ENCODE data around the gene RUVBL1.
"Not testable (repeated sequence)": the region's sequence is repeated elsewhere in the genome, so short reads cannot be mapped to it uniquely, and the experiment has no call there.

RUVBL1 gene

DNA sequence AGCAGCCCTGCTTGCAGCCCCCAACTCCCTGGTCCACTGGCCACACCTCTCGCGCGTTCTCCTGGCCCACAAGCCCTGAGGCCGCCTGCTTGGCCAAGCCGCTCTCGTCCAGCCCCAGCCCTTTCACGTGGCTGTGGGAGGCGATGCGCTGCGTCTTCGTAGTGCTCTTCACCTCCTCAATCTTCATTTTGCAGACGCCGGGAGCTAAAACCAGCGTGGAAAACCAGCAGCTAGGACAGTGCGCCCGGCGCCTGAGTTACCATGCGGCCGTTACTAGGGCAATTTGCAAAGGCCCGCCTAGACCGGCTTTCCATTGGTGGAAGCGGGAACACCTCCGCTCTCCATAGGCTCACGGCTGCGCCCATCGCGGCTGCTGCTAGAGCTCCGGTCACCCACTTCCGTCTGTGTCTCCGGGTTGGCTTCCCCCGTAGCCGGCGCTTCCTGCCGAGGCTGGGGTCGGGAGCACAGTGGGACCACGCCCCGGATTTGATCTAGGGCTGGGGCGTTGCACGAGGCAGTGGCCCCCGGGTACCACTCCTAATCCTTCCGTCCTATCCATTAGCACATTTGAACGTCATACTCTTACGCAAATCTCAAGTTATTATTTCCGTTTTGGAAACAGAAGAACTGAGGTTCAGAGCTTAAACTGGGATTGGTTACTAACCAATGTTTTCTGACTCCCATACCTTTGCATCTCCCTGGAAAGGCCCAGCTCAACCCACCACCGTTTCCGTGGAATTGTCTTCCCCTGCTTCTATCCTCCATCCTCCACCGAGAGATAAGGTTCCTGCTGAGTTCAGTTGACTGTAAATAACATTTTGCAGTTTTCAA is at the start of gene RUVBL1:
TSS of gene RUVBL1 (minus strand) at position 275 of the 831 bp plus-strand sequence. CDS start at position 187, 88 bp downstream.
- DNase-seq (ENCODE audit: low read depth, low spot score) = peak; percentile 98

DNA sequence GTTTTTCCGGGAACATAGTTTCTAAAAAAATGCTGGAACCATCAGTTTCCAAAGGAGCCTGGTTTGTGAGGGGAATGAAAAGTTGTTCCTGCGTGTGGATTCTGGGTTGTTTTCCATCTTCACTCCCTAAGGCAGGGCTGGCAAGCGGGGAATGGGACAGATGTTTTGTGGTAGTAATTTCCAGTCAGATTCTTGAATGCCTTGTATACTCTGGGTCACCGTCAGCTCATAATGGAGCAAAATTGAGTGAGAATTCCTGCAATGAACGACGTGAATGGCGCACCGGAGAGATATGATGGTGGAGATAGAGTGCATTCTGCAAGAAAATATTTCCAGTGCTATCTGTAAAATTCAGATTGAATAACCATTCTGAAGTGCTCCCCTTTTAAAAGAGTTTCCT is 49.6 kb upstream of the RUVBL1 start:
- DNase-seq (ENCODE audit: low read depth, low spot score) = no peak

DNA sequence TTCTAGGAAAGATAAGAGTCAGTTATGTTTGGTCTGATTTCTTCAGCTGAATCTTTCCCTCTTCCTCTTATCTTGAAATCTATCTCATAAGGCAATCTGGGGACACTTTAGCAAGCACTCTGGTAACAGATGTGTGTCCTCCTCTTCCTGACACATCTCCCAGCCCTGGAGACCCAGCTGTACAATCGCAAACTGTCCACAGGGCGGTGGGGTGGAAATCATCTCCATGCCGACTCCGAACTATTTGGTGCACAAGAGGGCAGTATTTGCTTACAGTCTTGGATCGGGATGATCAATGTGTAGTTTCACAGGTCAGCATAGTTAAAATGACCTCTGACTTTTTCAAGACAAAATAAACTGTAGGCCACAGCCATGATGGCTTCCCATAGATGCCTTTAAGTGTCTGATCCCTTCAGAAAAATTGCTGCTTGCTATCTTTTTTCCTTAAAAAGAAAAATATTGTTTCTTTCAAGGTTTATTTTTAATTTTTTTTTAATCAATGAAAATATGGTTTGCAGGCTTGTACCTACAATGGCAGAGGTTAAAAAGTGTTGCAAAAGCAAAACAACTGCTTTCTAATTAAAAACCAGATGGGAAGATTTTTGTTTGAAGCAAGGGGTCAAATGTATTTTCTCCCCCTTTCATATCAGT is 47.4 kb upstream of the RUVBL1 start:
- peak; percentile 73 for DNase-seq (ENCODE audit: low read depth, low spot score)

DNA sequence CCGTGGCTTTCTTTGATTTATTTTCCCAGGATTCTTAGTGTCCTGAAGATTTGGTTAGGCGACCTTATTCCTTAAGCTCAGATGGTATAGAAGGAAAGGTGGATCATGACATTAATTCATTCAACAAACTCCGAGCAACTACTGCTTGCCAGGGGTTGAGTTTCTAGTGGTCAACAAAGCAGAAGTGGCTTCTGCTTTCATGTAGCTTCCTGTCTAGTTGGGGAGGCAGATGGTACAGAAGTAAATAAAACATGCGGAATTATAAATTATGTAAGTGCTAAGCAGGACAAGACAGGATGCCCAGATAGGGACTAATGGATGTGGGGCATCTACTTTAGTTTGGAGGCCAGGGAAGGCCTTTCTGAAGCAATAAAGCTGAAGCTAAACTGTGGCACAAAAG is 45.2 kb upstream of the RUVBL1 start:
- DNase-seq (ENCODE audit: low read depth, low spot score) = no peak

DNA sequence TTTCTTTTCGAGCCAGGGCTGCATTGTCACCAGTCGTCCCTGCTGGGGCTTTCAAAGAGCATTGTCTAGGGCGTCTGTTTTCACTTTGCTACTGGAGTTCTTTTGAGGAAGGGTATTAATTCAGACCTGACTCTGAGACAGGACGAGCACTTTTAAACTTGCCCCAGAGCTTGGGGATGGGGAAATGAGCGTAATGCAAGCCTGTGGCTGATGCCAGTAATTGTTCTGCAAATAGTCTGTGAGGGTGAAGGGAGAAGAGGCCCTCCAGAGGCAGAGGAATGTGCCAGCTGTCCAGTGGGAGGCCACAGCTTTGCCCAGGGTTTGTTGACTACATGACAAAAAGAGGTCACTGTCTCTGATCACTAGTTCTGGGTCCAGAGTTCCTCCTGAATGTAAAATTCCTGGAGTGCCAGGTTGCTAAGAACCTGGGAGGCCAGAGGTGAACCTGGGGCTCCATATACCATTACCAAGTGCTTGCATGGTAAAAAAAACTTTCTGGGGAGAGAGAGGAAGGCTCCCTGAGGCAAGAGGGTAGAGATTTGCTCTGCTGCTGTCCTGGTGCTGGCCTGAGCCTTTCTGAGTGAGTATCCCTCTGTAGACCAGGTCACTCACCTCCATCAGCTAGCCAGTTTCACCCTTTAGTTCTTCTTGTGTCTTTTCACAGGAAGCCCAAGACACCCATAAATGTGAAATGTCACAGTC is 44.5 kb upstream of the RUVBL1 start:
- no peak for DNase-seq (ENCODE audit: low read depth, low spot score)

DNA sequence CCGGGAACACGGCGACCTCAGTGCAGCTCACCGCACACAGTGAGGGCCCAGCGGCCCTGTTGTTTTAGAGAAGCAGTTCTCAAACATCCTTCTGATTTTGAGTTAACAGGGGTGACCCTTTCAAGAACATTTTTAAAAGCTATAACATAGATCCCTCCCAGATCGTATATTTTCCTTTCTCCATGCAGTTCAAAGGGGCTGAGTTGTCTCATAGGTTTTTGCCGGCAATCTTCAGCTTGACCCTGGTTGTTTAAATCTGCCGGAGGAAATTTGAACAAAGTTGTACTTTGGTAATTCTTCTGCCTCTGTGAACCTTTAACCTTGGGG is 44.0 kb upstream of the RUVBL1 start:
- DNase-seq (ENCODE audit: low read depth, low spot score) = no peak

DNA sequence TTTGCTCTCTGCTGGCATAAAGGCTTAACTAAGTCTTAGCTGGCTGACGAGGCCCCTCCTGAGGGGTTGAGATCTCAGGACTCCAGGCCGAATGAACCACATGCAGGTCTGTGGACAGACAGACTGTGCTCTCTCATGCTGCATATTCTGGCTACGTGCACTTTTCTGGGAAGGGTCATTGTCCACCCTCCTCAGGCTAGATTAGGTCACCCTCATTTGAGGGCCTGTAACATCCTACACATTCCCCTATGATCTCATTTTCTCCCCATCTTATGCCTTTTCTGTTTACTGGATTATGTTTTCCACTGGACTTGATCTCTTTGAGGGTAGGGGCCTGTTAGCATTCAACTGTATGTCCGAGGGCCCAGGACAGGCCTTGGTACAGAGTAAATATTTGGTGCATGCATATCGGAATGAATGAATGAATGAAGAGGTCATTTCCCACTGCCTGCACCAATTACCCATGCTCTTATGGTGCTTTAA is 43.4 kb upstream of the RUVBL1 start:
- DNase-seq (ENCODE audit: low read depth, low spot score) = no peak

DNA sequence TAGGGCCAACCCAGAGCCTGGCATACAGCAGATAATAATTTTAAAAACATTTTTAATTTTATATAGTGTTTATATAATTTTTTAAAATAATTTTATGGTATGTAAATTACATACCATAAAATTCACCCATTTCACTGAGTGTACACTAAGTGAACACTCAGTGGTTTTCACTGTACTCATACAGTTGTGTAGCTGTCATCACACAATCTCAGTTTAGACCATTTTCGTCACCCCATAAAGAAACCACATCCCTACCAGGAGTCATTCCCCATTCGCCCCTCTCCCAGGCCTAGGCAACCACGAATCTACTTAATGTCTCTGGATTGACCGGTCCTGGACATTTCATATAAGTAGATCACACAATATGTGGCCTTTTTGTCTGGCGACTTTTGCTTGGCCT is 39.8 kb upstream of the RUVBL1 start:
- no peak for DNase-seq (ENCODE audit: low read depth, low spot score)

DNA sequence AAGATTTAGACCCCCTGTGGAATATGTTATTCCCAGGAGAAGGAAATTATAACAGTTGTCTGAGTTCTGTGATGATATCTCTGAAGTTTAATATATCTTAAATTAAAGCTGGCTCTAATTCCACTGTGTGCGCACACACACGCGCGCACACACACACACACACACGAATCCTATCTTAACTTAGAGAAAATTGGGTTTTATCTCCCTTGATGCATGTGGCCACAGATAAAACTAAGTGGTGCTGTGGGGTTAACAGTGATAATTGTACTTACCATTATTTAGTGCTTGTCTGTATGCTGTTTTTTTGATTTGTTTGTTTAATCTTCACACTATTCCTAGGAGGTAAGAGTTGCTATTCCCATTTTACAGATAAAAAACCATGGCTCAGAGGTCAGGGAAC is 37.0 kb upstream of the RUVBL1 start:
- no peak for DNase-seq (ENCODE audit: low read depth, low spot score)

DNA sequence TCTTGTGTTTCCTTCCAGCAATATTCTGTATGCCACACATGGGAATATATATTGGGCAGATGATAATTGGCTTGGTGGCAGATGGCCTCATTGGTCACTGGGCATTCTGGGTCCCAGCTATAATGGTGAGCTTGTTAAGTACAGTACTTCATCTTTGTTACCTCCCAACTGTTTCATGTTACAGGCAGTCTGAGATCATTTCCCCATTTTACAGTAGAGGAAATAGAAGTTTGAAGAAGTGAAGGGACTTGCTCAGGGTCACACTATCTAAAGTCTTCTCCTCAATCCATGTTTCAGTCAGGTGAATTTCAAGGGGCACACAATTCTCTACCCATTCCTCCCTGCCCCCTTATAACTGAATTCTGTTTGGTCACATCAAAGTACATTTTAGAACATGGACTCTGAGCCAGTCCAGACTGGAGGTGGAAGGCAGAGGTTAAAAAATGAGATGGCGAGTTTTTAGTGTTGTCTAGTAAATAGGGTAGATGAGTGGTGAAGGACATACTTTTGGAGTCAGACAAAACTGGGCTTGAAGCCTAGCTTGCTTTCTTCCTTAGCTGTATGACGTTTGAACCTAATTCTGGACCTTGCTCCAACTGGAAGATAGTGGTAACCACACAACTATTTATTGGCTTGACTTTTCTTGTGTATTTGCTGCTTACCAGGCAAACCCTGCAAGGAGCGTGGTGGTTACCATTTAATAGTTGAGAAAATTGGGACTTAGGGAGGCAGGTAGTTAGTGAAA is 32.2 kb upstream of the RUVBL1 start:
- DNase-seq (ENCODE audit: low read depth, low spot score) = no peak

DNA sequence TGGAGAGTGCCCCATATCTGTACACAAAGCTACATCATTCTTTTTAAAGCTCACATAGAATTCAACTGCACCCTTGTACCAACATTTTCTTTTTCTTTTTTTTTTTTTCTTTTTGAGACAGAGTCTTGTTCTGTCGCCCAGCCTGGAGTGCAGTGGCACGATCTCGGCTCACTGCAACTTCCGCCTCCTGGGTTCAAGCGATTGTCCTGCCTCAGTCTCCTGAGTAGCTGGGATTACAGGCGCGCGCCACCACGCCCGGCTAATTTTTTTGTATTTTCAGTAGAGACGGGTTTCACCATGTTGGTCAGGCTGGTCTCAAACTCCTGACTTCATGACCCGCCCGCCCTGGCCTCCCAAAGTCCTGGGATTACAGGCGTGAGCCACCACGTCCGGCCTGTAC is 30.7 kb upstream of the RUVBL1 start:
- DNase-seq (ENCODE audit: low read depth, low spot score) = not testable (repeated sequence)

DNA sequence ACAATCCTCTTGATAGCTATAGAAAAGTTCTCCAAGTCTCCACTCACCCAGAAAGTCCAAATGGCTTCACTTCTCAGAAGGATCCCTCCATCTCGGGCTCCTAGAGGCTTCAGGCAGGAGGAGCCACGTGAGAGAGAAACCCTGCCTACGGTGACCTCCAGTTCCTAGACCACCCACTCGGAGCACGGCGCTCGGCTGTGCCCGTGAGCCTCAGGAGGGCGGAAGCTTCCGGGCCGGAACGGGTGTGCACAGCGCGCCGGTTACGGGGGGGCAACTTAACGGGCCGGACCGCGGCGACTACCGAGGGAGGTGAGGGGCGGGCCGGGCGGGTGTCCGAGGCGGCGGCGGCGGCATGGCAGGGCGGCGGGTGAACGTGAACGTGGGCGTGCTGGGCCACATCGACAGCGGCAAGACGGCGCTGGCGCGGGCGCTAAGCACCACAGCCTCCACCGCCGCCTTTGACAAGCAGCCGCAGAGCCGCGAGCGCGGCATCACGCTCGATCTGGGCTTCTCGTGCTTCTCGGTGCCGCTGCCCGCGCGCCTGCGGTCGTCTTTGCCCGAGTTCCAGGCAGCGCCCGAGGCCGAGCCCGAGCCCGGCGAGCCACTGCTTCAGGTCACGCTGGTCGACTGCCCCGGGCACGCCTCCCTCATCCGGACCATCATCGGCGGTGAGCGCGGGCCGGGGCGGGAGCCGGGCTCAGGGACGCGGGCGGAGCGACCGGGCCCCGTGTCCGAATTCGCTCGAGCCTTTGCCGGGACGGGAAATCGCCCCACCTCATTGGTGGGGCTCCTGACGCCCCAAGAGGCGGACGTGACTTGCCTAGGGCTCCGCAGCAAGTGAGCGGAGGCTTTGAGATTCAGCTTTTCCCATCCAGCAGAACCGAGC is 29.8 kb upstream of the RUVBL1 start, which contains the start of gene EEFSEC:
TSS of gene EEFSEC (plus strand) at position 326 of the 886 bp plus-strand sequence. CDS start at position 353, 27 bp downstream.
- peak; percentile 81 for DNase-seq (ENCODE audit: low read depth, low spot score)

DNA sequence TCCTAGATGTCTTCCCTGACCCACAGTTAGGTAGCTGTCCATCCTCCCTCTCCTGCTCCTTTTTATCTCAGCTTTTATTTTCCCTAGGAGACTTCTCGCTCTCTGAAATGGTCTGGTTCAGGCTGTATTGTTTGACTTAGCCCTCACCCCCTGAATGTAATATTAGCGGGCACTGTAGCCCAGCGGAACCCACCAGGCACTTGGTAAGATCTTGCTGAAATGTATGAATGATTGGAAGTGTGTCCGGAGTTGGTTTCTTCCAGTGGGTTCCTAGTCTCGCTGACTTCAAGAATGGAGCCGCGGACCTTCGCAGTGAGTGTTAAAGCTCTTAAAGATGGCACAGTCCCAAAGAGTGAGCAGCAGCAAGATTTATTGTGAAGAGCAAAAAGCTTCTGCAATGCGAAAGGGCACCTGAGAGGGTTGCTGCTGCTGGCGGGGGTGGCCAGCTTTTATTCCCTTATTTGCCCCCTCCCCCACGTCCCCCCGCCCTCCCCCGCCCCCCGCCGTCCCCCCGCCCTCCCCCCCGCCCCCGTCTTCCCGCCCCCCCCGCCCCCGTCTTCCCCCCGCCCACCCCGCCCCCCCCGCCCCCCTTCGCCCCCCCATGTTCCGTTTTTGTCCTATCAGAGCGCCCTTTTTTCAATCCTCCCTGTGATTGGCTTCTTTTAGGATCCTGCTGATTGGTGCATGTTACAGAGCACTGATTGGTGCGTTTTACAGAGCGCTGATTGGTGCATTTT is 29.0 kb upstream of the RUVBL1 start:
- no peak for DNase-seq (ENCODE audit: low read depth, low spot score)

DNA sequence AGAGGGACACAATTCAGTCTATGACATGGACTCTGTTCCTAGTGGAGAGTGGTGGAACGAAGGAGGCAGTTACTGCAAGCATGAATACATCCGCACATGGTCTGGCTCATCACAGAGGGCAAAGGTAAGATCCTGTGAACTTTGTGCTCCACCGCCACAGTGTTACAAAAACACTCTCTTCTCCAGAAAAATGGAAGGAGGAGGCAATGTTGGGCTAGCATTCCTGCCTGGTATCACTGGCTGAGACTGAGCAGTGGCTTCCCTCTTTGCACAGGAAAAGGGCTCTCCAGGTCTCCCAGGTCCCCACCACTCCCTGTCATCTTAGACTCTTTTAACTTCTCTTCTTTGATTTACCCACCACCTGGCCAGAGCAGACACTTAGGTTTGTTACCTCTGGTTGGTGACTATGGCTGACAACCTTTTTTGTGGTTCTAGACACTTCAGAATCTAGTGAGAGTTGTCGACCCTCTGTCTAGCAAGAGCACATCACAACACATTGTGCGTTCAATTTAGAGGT is 28.2 kb upstream of the RUVBL1 start:
- no peak for DNase-seq (ENCODE audit: low read depth, low spot score)

DNA sequence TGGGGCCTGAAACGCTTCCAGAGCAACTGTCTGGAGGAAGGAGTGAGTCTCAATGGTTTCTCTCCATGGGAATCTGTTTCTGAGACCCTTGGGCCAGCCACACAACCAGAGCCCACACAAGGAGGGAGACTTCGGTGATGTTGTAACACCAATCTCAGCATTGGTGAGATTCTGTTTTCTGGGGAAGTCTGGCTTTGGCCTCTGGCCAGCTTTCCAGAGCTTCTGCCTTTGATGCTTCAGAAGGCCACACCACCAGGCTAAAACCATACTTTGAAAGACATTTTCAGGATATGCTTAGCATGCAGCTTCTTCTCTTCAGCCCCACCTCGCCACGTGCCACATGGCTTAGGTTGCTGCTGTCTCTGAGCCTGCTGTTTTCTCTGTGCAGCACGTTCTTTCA is 26.0 kb upstream of the RUVBL1 start:
- no peak for DNase-seq (ENCODE audit: low read depth, low spot score)

DNA sequence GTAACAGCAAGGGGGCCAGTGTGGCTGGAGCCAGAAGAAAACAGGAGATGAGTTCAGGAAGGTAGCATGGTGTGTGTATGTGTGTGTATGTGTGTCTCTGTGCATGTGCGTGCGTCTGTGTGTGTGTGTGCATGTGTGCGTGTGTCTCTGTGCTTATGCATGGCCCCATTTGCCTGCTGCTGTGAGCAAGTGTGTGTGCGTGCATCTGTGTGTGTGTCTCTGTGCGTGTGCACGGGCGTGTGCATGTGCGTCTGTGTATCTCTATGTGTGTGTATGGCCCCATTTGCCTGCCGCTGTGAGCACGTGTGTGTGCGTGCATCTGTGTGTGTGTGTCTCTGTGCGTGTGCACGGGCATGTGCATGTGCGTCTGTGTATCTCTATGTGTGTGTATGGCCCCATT is 22.6 kb upstream of the RUVBL1 start:
- no peak for DNase-seq (ENCODE audit: low read depth, low spot score)

DNA sequence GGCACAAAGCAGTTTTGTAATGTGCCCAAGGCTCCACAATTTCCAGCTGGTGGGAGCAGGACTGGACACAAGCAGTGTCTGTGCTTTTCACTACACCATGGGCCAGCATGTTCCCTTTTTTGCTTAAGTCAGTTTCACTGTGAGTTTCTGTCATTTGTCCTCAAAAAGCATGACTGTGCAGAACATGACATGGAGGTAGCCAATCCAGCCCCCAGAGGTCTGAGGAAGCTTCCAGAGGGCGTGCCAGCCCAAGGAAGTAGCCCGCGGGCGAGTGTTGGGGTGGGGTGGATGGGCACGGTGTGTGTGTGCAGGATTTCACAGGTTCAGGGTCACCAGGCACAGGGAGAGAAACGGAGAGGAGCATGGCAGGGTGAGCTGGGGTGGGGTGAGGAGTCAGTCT is 21.7 kb upstream of the RUVBL1 start:
- DNase-seq (ENCODE audit: low read depth, low spot score) = no peak

DNA sequence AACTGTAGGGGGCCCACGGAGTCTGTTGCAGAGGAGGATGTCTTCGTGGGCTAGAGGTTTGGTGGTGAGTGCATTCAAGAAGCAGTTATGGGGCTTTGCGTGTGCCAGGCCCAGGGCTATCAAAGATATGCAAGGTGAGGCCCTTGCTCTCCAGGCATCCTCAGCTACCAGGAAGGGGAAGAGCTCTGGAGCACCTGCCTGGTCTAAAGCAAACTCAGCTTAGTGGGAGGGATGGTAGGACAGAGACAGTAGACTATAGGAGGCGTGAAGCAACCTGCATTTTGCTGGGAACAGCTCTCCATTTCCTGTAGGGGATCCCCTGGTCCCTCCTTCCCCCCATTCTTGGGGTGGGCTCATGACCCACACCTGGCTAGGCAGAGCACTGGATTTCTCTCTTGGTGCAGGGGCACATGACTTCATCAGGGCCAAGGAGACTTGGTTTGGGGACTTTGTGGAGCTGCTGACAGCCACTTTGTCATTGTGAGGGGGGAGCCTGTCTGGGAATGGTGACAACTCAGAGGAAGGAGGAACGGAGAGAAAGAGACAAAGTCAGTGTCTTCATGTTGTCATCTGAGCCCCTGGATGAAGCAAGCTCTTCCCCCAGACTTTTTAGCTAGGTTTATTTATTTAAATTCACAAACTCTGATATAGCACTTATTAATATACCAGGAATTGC is 21.0 kb upstream of the RUVBL1 start:
- no peak for DNase-seq (ENCODE audit: low read depth, low spot score)

DNA sequence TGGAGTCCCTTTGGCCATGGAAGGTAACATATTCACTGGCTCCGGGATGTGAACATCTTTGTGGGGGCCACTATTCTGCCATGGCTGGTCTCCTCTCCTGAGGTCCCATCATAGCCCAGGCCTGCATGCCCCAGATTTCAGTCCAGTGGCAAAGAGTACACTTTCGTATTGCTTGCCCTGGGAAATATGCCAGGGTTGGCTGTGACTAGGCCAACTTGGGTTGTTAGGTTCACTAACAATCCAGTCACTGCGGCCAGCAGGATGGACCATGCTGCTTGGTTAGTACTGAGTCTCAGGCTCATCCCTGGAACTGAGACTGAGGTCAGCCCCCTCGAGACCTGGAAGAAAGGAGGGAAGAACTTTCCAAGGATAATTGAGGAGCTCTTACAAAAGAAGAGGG is 19.9 kb upstream of the RUVBL1 start:
- no peak for DNase-seq (ENCODE audit: low read depth, low spot score)
